GM19455 (cell line): ENCODE results near the gene LINC00237.

ENCODE experiments used
- ATAC-seq: cut with Tn5 transposase; IDR thresholded peaks from one replicate; pipeline ENCODE4 v1.9.1; 2021; ENCODE audit not compliant: unreplicated experiment

The LINC00237 gene

GRCh38 chr20:21100578-21101452 is 5.3 kb downstream of the LINC00237 start:
- peak; percentile 14 for ATAC-seq

GRCh38 chr20:21099751-21100577 is 6.2 kb downstream of the LINC00237 start:
- ATAC-seq: peak; percentile 50

- no peak for ATAC-seq
Observed at GRCh38 chr20:21096321-21097043, 9.7 kb downstream of the LINC00237 start.

GRCh38 chr20:21092806-21093205 is 13.4 kb downstream of the LINC00237 start:
- no peak for ATAC-seq

- no peak for ATAC-seq
Observed at GRCh38 chr20:21090721-21091120, 15.4 kb downstream of the LINC00237 start.

- no peak for ATAC-seq
Observed at GRCh38 chr20:21090111-21090618, 16.0 kb downstream of the LINC00237 start.

- ATAC-seq: no peak
Observed at GRCh38 chr20:21089391-21089790, 16.8 kb downstream of the LINC00237 start.

GRCh38 chr20:21087862-21088540 is 18.2 kb downstream of the LINC00237 start:
- no peak for ATAC-seq

GRCh38 chr20:21083825-21084325 is 22.3 kb downstream of the LINC00237 start:
- ATAC-seq: no peak

- ATAC-seq: no peak
Observed at GRCh38 chr20:21082584-21082983, 23.6 kb downstream of the LINC00237 start.

GRCh38 chr20:21077809-21078345 is 28.3 kb downstream of the LINC00237 start:
- no peak for ATAC-seq

- no peak for ATAC-seq
Observed at GRCh38 chr20:21076073-21076472, 30.1 kb downstream of the LINC00237 start.

GRCh38 chr20:21075471-21075870 is 30.7 kb downstream of the LINC00237 start:
- no peak for ATAC-seq

- ATAC-seq: peak; percentile 93
Observed at GRCh38 chr20:21074605-21075336, 31.4 kb downstream of the LINC00237 start.

- no peak for ATAC-seq
Observed at GRCh38 chr20:21067255-21067654, 38.9 kb downstream of the LINC00237 start.

GRCh38 chr20:21064924-21065323 is 41.2 kb downstream of the LINC00237 start:
- ATAC-seq: no peak

- no peak for ATAC-seq
Observed at GRCh38 chr20:21063276-21063675, 42.9 kb downstream of the LINC00237 start.

GRCh38 chr20:21053002-21053762 is 53.0 kb downstream of the LINC00237 start:
- ATAC-seq: no peak

- ATAC-seq: no peak
Observed at GRCh38 chr20:21052686-21053001, 53.5 kb downstream of the LINC00237 start.
